Measurements from ENCODE around the gene ZFYVE16.
A peak's percentile ranks its signal among the peaks of the same experiment; 100 is the strongest.
"Not testable (repeated sequence)": the region's sequence is repeated elsewhere in the genome, so short reads cannot be mapped to it uniquely, and the experiment has no call there.

Gene ZFYVE16

DNA sequence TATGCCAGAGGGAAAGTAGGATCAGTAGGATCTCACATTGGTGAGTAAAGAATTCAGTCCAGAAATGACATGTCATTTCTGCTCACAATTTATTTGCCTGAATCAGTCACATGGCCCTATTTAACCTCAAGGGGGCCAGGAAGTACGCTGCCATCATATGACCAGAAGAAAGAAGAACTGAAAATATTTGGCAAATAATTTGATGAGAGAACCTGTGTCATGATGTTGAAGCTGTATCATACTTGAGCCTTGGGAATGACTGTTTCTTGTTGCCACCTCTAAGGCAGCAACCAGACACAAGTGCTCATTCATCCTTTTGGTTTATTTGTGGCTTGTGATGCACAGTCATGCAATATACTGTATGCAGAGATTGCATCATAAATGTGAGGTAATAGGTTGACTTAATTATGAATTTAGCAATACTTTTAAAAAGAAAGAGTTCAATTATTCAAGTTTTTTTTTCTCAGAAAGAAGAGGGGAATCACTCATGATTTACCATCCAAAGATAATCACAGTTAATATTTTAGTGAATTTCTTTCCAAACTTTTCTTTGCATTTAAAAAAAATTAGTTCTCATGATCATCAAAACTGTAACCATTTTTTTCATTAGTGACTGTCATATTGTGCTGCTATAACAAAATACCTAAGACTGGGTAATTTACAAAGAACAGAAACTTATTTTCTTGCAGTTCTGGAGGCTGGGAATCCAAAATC lies 8.2 kb upstream of the ZFYVE16 start:
- peaks cover 11% of the 10 kb centered on the region for H3K4me1 Mint-ChIP-seq
- peak overlapping the region; percentile 64 for H3K4me3 Mint-ChIP-seq
- H3K27ac Mint-ChIP-seq, result peak overlapping the region; percentile 93
- no peaks in the 10 kb centered on the region for H3K36me3 Mint-ChIP-seq
- ATAC-seq (ENCODE audit: low read depth), result peak; percentile 97
- DNase-seq (ENCODE audit: low spot score in 2 of 2), result peak; percentile 23 to 69
- peaks cover 3% of the 10 kb centered on the region for H3K9me3 Mint-ChIP-seq
- no peaks in the 10 kb centered on the region for H3K27me3 Mint-ChIP-seq

- not testable (repeated sequence) for H3K36me3 Mint-ChIP-seq; ATAC-seq (ENCODE audit: low read depth); H3K4me3 Mint-ChIP-seq; H3K9me3 Mint-ChIP-seq; H3K27me3 Mint-ChIP-seq; DNase-seq (ENCODE audit: low spot score in 2 of 2); H3K27ac Mint-ChIP-seq
- peaks cover 11% of the 10 kb centered on the region for H3K4me1 Mint-ChIP-seq
These were observed 7.5 kb upstream of the ZFYVE16 start for GRCh38 chr5:80400368-80400767.

DNA sequence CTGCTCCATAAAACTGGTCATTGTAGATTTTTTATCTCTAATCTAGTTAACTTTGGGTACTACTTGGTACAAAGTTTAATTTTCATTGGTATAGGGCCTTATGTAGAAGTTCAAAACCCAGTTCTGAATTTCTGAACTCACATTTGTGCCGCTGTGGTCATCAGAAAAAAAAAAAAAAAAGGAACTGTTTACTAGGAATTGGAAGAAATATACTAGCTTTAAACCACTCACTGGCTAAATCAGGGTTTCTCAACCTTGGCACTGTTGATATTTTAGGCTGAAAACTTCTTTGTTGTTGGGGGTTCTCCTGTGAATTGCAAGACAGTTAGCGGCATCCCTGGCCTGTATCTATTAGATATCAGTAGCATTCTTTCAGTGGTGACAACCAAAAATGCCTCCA lies 4.1 kb upstream of the ZFYVE16 start:
- no peaks in the 10 kb centered on the region for H3K27me3 Mint-ChIP-seq
- H3K9me3 Mint-ChIP-seq, result peaks cover 3% of the 10 kb centered on the region
- ATAC-seq (ENCODE audit: low read depth) (no peak), DNase-seq (ENCODE audit: low spot score in 2 of 2) (no peak)
- no peak overlapping the region for H3K4me3 Mint-ChIP-seq
- H3K4me1 Mint-ChIP-seq, result peaks cover 18% of the 10 kb centered on the region
- H3K27ac Mint-ChIP-seq, result no peak overlapping the region
- H3K36me3 Mint-ChIP-seq, result no peaks in the 10 kb centered on the region

DNA sequence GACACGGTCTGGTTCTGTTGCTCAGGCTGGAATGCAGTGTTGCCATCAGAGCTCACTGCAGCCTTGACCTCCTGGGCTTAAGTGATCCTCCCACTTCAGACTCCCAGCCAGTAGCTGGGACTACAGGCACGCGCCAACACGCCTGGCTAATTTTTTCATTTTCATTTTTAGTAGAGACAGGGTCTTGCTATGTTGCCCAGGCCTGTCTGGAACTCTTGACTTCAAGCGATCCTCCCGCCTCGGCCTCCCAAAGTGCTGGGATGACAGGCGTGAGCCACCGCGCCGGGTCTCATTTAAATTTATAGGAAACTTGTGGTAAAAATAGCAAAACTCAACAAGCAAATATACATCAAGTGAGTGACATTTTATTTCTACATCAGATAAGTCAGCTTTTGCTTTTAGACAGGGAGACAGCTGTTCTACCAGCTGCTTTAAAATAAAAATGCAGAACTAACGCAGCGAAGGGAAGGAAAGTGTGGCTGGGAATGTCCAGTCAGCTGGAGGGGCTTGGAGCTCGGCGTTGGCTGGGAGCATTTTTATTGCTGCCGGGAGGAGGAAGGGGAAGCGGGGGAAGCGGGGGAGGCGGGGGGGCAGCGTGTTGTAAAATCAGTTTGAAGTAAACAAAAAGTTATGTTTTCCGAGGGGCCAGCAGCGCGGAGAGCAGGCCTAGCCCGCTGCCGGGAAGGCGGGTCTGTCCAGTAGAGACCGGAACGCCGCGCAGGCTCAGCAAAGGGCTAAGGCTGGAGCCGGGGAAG lies 707 bp upstream of the ZFYVE16 start:
- ATAC-seq (ENCODE audit: low read depth), result peak; percentile 10
- H3K4me3 Mint-ChIP-seq, result peak overlapping the region; percentile 96
- DNase-seq (ENCODE audit: low spot score in 2 of 2), result peak in 1 of 2 donors; percentile 4

GRCh38 chr5:80408484-80409366 lies 861 bp downstream of the ZFYVE16 start:
- DNase-seq (ENCODE audit: low spot score in 2 of 2) (no peak), ATAC-seq (ENCODE audit: low read depth) (peak; percentile 11)
- peaks cover 1% of the 10 kb centered on the region for H3K36me3 Mint-ChIP-seq
- H3K9me3 Mint-ChIP-seq, result no peaks in the 10 kb centered on the region
- H3K4me3 Mint-ChIP-seq, result peak overlapping the region; percentile 96
- peak overlapping the region; percentile 97 for H3K27ac Mint-ChIP-seq
- H3K4me1 Mint-ChIP-seq, result peaks cover 14% of the 10 kb centered on the region
- H3K27me3 Mint-ChIP-seq, result no peaks in the 10 kb centered on the region

More for the DNA sequence above, 707 bp upstream of the ZFYVE16 start:
- no peaks in the 10 kb centered on the region for H3K9me3 Mint-ChIP-seq
- H3K4me1 Mint-ChIP-seq, result peaks cover 14% of the 10 kb centered on the region
- peak overlapping the region; percentile 97 for H3K27ac Mint-ChIP-seq
- H3K27me3 Mint-ChIP-seq, result no peaks in the 10 kb centered on the region
- H3K36me3 Mint-ChIP-seq, result no peaks in the 10 kb centered on the region

DNA sequence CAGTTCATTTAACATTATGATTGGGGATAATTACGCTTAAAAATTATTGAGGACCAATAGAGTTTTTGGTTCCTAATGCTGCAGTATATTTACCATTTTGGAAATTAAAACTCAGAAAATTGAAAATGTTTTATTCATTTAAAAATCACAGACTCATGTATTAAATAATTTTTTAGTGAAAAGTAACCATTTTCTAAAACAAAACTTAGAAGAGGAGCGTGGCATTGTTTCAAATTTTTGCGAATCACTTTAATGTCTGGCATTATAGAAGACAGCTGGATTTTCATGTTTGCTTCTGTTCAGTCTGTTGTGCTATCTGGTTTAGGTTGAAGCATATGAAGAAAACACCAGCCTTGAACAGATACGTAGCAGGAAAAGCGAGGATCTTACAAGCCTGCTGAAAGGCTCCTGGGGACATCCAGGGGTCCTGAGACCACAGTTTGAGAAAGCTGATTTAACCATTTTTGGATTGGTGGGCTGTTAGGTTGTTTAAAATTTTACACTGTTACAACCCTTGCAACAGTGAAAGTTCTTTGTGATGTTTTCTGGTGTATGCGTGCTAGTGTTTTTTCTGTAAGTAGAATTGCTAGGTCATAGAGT lies 1.6 kb downstream of the ZFYVE16 start:
- peaks cover 17% of the 10 kb centered on the region for H3K4me1 Mint-ChIP-seq
- peaks cover 5% of the 10 kb centered on the region for H3K36me3 Mint-ChIP-seq
- no peak for DNase-seq (ENCODE audit: low spot score in 2 of 2)
- peak overlapping the region; percentile 96 for H3K4me3 Mint-ChIP-seq
- no peaks in the 10 kb centered on the region for H3K9me3 Mint-ChIP-seq
- H3K27me3 Mint-ChIP-seq, result no peaks in the 10 kb centered on the region
- H3K27ac Mint-ChIP-seq, result no peak overlapping the region
- no peak for ATAC-seq (ENCODE audit: low read depth)

- peaks cover 19% of the 10 kb centered on the region for H3K4me1 Mint-ChIP-seq
- no peak for DNase-seq (ENCODE audit: low spot score in 2 of 2)
- H3K9me3 Mint-ChIP-seq, result no peaks in the 10 kb centered on the region
- no peaks in the 10 kb centered on the region for H3K27me3 Mint-ChIP-seq
- no peak overlapping the region for H3K27ac Mint-ChIP-seq
- H3K4me3 Mint-ChIP-seq, result no peak overlapping the region
- ATAC-seq (ENCODE audit: low read depth), result no peak
- H3K36me3 Mint-ChIP-seq, result peaks cover 9% of the 10 kb centered on the region
These were observed 3.8 kb downstream of the ZFYVE16 start for GRCh38 chr5:80411589-80412219.

GRCh38 chr5:80414113-80414512 lies 6.2 kb downstream of the ZFYVE16 start:
- H3K36me3 Mint-ChIP-seq, result peaks cover 9% of the 10 kb centered on the region
- H3K27ac Mint-ChIP-seq, result no peak overlapping the region
- no peaks in the 10 kb centered on the region for H3K27me3 Mint-ChIP-seq
- peaks cover 14% of the 10 kb centered on the region for H3K4me1 Mint-ChIP-seq
- DNase-seq (ENCODE audit: low spot score in 2 of 2) (no peak), ATAC-seq (ENCODE audit: low read depth) (no peak)
- no peaks in the 10 kb centered on the region for H3K9me3 Mint-ChIP-seq
- H3K4me3 Mint-ChIP-seq, result no peak overlapping the region

GRCh38 chr5:80417973-80418372 lies 10.1 kb downstream of the ZFYVE16 start:
- H3K27ac Mint-ChIP-seq, result no peak overlapping the region
- DNase-seq (ENCODE audit: low spot score in 2 of 2), result no peak
- H3K4me3 Mint-ChIP-seq, result no peak overlapping the region
- no peaks in the 10 kb centered on the region for H3K27me3 Mint-ChIP-seq
- ATAC-seq (ENCODE audit: low read depth), result no peak
- peaks cover 10% of the 10 kb centered on the region for H3K4me1 Mint-ChIP-seq
- H3K9me3 Mint-ChIP-seq, result no peaks in the 10 kb centered on the region
- H3K36me3 Mint-ChIP-seq, result peaks cover 14% of the 10 kb centered on the region

DNA sequence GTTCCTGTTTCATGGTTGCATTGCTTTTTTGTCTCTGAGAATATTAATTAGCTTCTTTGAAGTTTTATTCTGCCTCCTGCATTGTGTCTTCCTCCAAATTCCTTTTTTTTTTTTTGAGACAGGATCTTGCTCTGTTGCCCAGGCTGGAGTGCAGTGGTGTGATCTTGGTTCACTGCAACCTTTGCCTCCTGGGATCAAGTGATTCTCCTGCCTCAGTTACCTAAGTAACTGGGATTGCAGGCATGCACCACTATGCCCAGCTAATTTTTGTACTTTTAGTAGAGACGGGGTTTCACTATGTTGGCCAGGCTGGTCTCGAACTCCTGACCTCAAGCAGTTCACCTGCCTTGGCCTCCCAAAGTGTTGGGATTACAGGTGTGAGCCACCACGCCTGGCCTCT lies 16.5 kb downstream of the ZFYVE16 start:
- H3K36me3 Mint-ChIP-seq, result peaks cover 18% of the 10 kb centered on the region
- H3K9me3 Mint-ChIP-seq; H3K27ac Mint-ChIP-seq; H3K27me3 Mint-ChIP-seq; DNase-seq (ENCODE audit: low spot score in 2 of 2); H3K4me3 Mint-ChIP-seq; H3K4me1 Mint-ChIP-seq; ATAC-seq (ENCODE audit: low read depth): not testable (repeated sequence)

GRCh38 chr5:80435476-80435875 lies 27.6 kb downstream of the ZFYVE16 start:
- DNase-seq (ENCODE audit: low spot score in 2 of 2) (no peak), ATAC-seq (ENCODE audit: low read depth) (no peak)
- H3K27me3 Mint-ChIP-seq, result no peaks in the 10 kb centered on the region

GRCh38 chr5:80437326-80437725 lies 29.5 kb downstream of the ZFYVE16 start:
- no peaks in the 10 kb centered on the region for H3K9me3 Mint-ChIP-seq
- peaks cover 40% of the 10 kb centered on the region for H3K36me3 Mint-ChIP-seq
- ATAC-seq (ENCODE audit: low read depth), result no peak

More at GRCh38 chr5:80435476-80435875, 27.6 kb downstream of the ZFYVE16 start:
- H3K9me3 Mint-ChIP-seq, result no peaks in the 10 kb centered on the region
- peaks cover 3% of the 10 kb centered on the region for H3K4me1 Mint-ChIP-seq
- H3K4me3 Mint-ChIP-seq, result no peak overlapping the region
- H3K27ac Mint-ChIP-seq, result no peak overlapping the region
- H3K36me3 Mint-ChIP-seq, result peaks cover 26% of the 10 kb centered on the region

DNA sequence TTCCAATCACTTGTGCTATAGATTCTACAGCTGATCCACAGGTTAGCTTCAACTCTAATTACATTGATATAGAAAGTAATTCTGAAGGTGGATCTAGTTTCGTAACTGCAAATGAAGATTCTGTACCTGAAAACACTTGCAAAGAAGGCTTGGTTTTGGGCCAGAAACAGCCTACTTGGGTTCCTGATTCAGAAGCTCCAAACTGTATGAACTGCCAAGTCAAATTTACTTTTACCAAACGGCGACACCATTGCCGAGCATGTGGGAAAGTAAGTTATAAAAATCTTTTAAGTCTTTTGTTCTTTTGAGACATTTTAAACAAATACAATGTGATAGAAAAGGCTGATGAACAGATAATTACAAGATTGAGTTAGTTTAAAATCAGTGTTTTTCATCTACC lies 30.9 kb downstream of the ZFYVE16 start:
- DNase-seq (ENCODE audit: low spot score in 2 of 2), result no peak
- Mint-ChIP-seq H3K4me1 (peaks cover 3% of the 10 kb centered on the region), H3K9me3 (no peaks in the 10 kb centered on the region), H3K36me3 (peaks cover 42% of the 10 kb centered on the region), H3K4me3 (no peak overlapping the region), H3K27me3 (no peaks in the 10 kb centered on the region), H3K27ac (no peak overlapping the region)
- no peak for ATAC-seq (ENCODE audit: low read depth)

More at GRCh38 chr5:80437326-80437725, 29.5 kb downstream of the ZFYVE16 start:
- H3K4me1 Mint-ChIP-seq, result peaks cover 3% of the 10 kb centered on the region
- no peaks in the 10 kb centered on the region for H3K27me3 Mint-ChIP-seq
- no peak overlapping the region for H3K4me3 Mint-ChIP-seq
- DNase-seq (ENCODE audit: low spot score in 2 of 2), result no peak
- H3K27ac Mint-ChIP-seq, result no peak overlapping the region

Measured in memory B cell (primary cell).